ENCODE results near the gene GDF7.
A peak's percentile ranks its signal among the peaks of the same experiment; 100 is the strongest.

The GDF7 gene

GRCh38 chr2:20624156-20624883 is 42.6 kb upstream of the GDF7 start:
- ATAC-seq (replicated peaks) (no peak), DNase-seq (no peak)
- H3K9me3 Mint-ChIP-seq = no peaks in the 10 kb centered on the region
- peaks cover 23% of the 10 kb centered on the region for H3K36me3 Mint-ChIP-seq (ENCODE audit: insufficient read depth)
- H3K27me3 Mint-ChIP-seq = no peaks in the 10 kb centered on the region
- no peak overlapping the region for H3K27ac Mint-ChIP-seq
- peaks cover 0 to 7% of the 10 kb centered on the region in 2 donors for H3K4me1 Mint-ChIP-seq (ENCODE audit: low read depth in 2 of 2)
- H3K4me3 Mint-ChIP-seq = no peak overlapping the region

GRCh38 chr2:20624884-20625485 is 42.0 kb upstream of the GDF7 start:
- Mint-ChIP-seq H3K4me3 (no peak overlapping the region), H3K27me3 (no peaks in the 10 kb centered on the region), H3K9me3 (no peaks in the 10 kb centered on the region), H3K36me3 (ENCODE audit: insufficient read depth) (peaks cover 23% of the 10 kb centered on the region), H3K27ac (no peak overlapping the region), H3K4me1 (ENCODE audit: low read depth in 2 of 2) (peaks cover 0 to 7% of the 10 kb centered on the region in 2 donors)
- ATAC-seq (replicated peaks) (no peak), DNase-seq (no peak)

- Mint-ChIP-seq H3K4me1 (ENCODE audit: low read depth in 2 of 2) (peaks cover 0 to 3% of the 10 kb centered on the region in 2 donors), H3K4me3 (no peak overlapping the region), H3K27ac (no peak overlapping the region), H3K9me3 (no peaks in the 10 kb centered on the region), H3K27me3 (no peaks in the 10 kb centered on the region), H3K36me3 (ENCODE audit: insufficient read depth) (peaks cover 20% of the 10 kb centered on the region)
- no peak for DNase-seq
- no peak for ATAC-seq (replicated peaks)
These were observed 41.2 kb upstream of the GDF7 start for GRCh38 chr2:20625491-20626391.

GRCh38 chr2:20626392-20626697 is 40.6 kb upstream of the GDF7 start:
- H3K4me1 Mint-ChIP-seq (ENCODE audit: low read depth in 2 of 2) = peaks cover 0 to 3% of the 10 kb centered on the region in 2 donors
- no peak overlapping the region for H3K27ac Mint-ChIP-seq
- no peaks in the 10 kb centered on the region for H3K9me3 Mint-ChIP-seq
- no peak overlapping the region for H3K4me3 Mint-ChIP-seq
- H3K27me3 Mint-ChIP-seq = no peaks in the 10 kb centered on the region
- DNase-seq (no peak), ATAC-seq (replicated peaks) (no peak)
- H3K36me3 Mint-ChIP-seq (ENCODE audit: insufficient read depth) = peaks cover 14% of the 10 kb centered on the region

- DNase-seq (no peak), ATAC-seq (replicated peaks) (no peak)
- Mint-ChIP-seq H3K27me3 (no peaks in the 10 kb centered on the region), H3K4me3 (no peak overlapping the region), H3K4me1 (ENCODE audit: low read depth in 2 of 2) (peaks cover 3 to 4% of the 10 kb centered on the region in 2 donors), H3K36me3 (ENCODE audit: insufficient read depth) (peaks cover 9% of the 10 kb centered on the region), H3K27ac (no peak overlapping the region), H3K9me3 (no peaks in the 10 kb centered on the region)
These were observed 40.0 kb upstream of the GDF7 start for GRCh38 chr2:20626698-20627513.

- no peak for ATAC-seq (replicated peaks)
These were observed 39.1 kb upstream of the GDF7 start for GRCh38 chr2:20627712-20628380.

GRCh38 chr2:20629181-20629580 is 37.8 kb upstream of the GDF7 start:
- no peak for ATAC-seq (replicated peaks)

More at GRCh38 chr2:20627712-20628380, 39.1 kb upstream of the GDF7 start:
- Mint-ChIP-seq H3K4me3 (no peak overlapping the region), H3K27ac (peak overlapping the region in 1 of 2 donors; percentile 41), H3K36me3 (ENCODE audit: insufficient read depth) (peaks cover 7% of the 10 kb centered on the region), H3K4me1 (ENCODE audit: low read depth in 2 of 2) (peaks cover 4% of the 10 kb centered on the region in 2 donors), H3K9me3 (no peaks in the 10 kb centered on the region), H3K27me3 (no peaks in the 10 kb centered on the region)
- DNase-seq = no peak

GRCh38 chr2:20629581-20630171 is 37.3 kb upstream of the GDF7 start:
- H3K9me3 Mint-ChIP-seq = no peaks in the 10 kb centered on the region
- peaks cover 4 to 6% of the 10 kb centered on the region in 2 donors for H3K4me1 Mint-ChIP-seq (ENCODE audit: low read depth in 2 of 2)
- H3K36me3 Mint-ChIP-seq (ENCODE audit: insufficient read depth) = peaks cover 7% of the 10 kb centered on the region
- no peak for DNase-seq
- H3K27me3 Mint-ChIP-seq = no peaks in the 10 kb centered on the region
- no peak overlapping the region for H3K27ac Mint-ChIP-seq
- ATAC-seq (replicated peaks) = no peak
- no peak overlapping the region for H3K4me3 Mint-ChIP-seq

More at GRCh38 chr2:20629181-20629580, 37.8 kb upstream of the GDF7 start:
- Mint-ChIP-seq H3K36me3 (ENCODE audit: insufficient read depth) (peaks cover 7% of the 10 kb centered on the region), H3K27ac (peak overlapping the region in 1 of 2 donors; percentile 35), H3K4me3 (no peak overlapping the region), H3K27me3 (no peaks in the 10 kb centered on the region), H3K4me1 (ENCODE audit: low read depth in 2 of 2) (peaks cover 4 to 6% of the 10 kb centered on the region in 2 donors), H3K9me3 (no peaks in the 10 kb centered on the region)
- no peak for DNase-seq

GRCh38 chr2:20630967-20631366 is 36.0 kb upstream of the GDF7 start:
- H3K4me3 Mint-ChIP-seq = no peak overlapping the region
- no peaks in the 10 kb centered on the region for H3K27me3 Mint-ChIP-seq
- ATAC-seq (replicated peaks) (no peak), DNase-seq (no peak)
- H3K4me1 Mint-ChIP-seq (ENCODE audit: low read depth in 2 of 2) = peaks cover 4 to 10% of the 10 kb centered on the region in 2 donors
- peaks cover 7% of the 10 kb centered on the region for H3K36me3 Mint-ChIP-seq (ENCODE audit: insufficient read depth)
- no peaks in the 10 kb centered on the region for H3K9me3 Mint-ChIP-seq
- peak overlapping the region; percentile 41 to 53 for H3K27ac Mint-ChIP-seq

GRCh38 chr2:20631617-20632307 is 35.2 kb upstream of the GDF7 start:
- H3K9me3 Mint-ChIP-seq = no peaks in the 10 kb centered on the region
- H3K27ac Mint-ChIP-seq = no peak overlapping the region
- no peak for DNase-seq
- no peak overlapping the region for H3K4me3 Mint-ChIP-seq
- no peaks in the 10 kb centered on the region for H3K27me3 Mint-ChIP-seq
- H3K36me3 Mint-ChIP-seq (ENCODE audit: insufficient read depth) = peaks cover 7% of the 10 kb centered on the region
- H3K4me1 Mint-ChIP-seq (ENCODE audit: low read depth in 2 of 2) = peaks cover 4 to 8% of the 10 kb centered on the region in 2 donors
- no peak for ATAC-seq (replicated peaks)

- Mint-ChIP-seq H3K36me3 (ENCODE audit: insufficient read depth) (peaks cover 7% of the 10 kb centered on the region), H3K9me3 (no peaks in the 10 kb centered on the region), H3K4me3 (no peak overlapping the region), H3K4me1 (ENCODE audit: low read depth in 2 of 2) (peaks cover 4 to 8% of the 10 kb centered on the region in 2 donors), H3K27ac (no peak overlapping the region), H3K27me3 (no peaks in the 10 kb centered on the region)
- ATAC-seq (replicated peaks) (no peak), DNase-seq (no peak)
These were observed 34.4 kb upstream of the GDF7 start for GRCh38 chr2:20632446-20632990.

GRCh38 chr2:20633001-20633400 is 33.9 kb upstream of the GDF7 start:
- peaks cover 7% of the 10 kb centered on the region for H3K36me3 Mint-ChIP-seq (ENCODE audit: insufficient read depth)
- H3K9me3 Mint-ChIP-seq = no peaks in the 10 kb centered on the region
- no peaks in the 10 kb centered on the region for H3K27me3 Mint-ChIP-seq
- DNase-seq = no peak
- no peak overlapping the region for H3K4me3 Mint-ChIP-seq
- no peak overlapping the region for H3K27ac Mint-ChIP-seq
- no peak for ATAC-seq (replicated peaks)
- peaks cover 4 to 8% of the 10 kb centered on the region in 2 donors for H3K4me1 Mint-ChIP-seq (ENCODE audit: low read depth in 2 of 2)
